Fibroblast of lung (primary cell): Measurements from ENCODE around the gene SHISA9. TPM values are rescaled to one million over a fixed set of nuclear protein-coding genes. Genes with fewer than 3 reads are reported as not detected.

ENCODE experiments used
- DNase-seq, 2 donors: peaks; one replicate each; pipeline versions ENCODE4 v3.0.0 to v3.0.0-alpha.2; 2010; ENCODE audit warnings: low read depth in 2 of 2
- H2AFZ ChIP-seq: 2 replicates; pipeline ENCODE4 v1.5.1; 2012; ENCODE audit warnings: low read length, control low read depth, inconsistent platforms
- H3K27ac ChIP-seq: 2 replicates; pipeline ENCODE4 v1.5.1; 2011; ENCODE audit warnings: low read length, control low read depth; ENCODE audit not compliant: insufficient read depth
- H3K27me3 ChIP-seq: 2 replicates; pipeline ENCODE4 v1.5.1; 2011; ENCODE audit warnings: mild to moderate bottlenecking, low read length; ENCODE audit not compliant: control insufficient read depth, insufficient read depth
- H3K36me3 ChIP-seq: 2 replicates; pipeline ENCODE4 v1.5.1; 2011; ENCODE audit warnings: low read length; ENCODE audit not compliant: control insufficient read depth, insufficient read depth
- H3K4me1 ChIP-seq: 2 replicates; pipeline ENCODE4 v1.5.1; 2011; ENCODE audit warnings: low read length; ENCODE audit not compliant: control insufficient read depth, insufficient read depth; ENCODE audit errors: extremely low read depth
- H3K4me2 ChIP-seq: 2 replicates; pipeline ENCODE4 v1.5.1; 2011; ENCODE audit warnings: low read length, control low read depth; ENCODE audit not compliant: insufficient read depth; ENCODE audit errors: extremely low read depth
- H3K4me3 ChIP-seq, 4 experiments: fragments of 200-600 bp in 1 of 4; sonication (generic) in 1 of 4; replicated peaks in 1 of 4; 2 replicates each; pipeline ENCODE4 v1.5.1; 2011 to 2016; ENCODE audit warnings: low read length in 4 of 4, low read depth in 3 of 4, mild to moderate bottlenecking in 3 of 4, control low read depth in 2 of 4, inconsistent platforms in 1 of 4, mixed read lengths in 1 of 4; ENCODE audit not compliant: insufficient read depth in 1 of 4; ENCODE audit errors: control extremely low read depth in 1 of 4
- H3K79me2 ChIP-seq: 2 replicates; pipeline ENCODE4 v1.5.1; 2012; ENCODE audit warnings: mild to moderate bottlenecking, low read length, inconsistent platforms; ENCODE audit not compliant: control insufficient read depth, insufficient read depth
- H3K9ac ChIP-seq: 2 replicates; pipeline ENCODE4 v1.5.1; 2011; ENCODE audit warnings: mild to moderate bottlenecking, low read length, control low read depth; ENCODE audit not compliant: insufficient read depth
- H3K9me3 ChIP-seq: 2 replicates; pipeline ENCODE4 v1.5.1; 2012; ENCODE audit warnings: low read depth, low read length; ENCODE audit not compliant: control insufficient read depth, insufficient read depth
- H4K20me1 ChIP-seq: 2 replicates; pipeline ENCODE4 v1.5.1; 2011; ENCODE audit warnings: low read length; ENCODE audit not compliant: control insufficient read depth, insufficient read depth; ENCODE audit errors: extremely low read depth
- CTCF ChIP-seq, 2 donors: IDR thresholded peaks in 1 of 2; conservative IDR thresholded peaks in 1 of 2; 1 replicate in 1 of 2; 2 replicates in 1 of 2; pipeline ENCODE4 v1.5.1; 2011 to 2012; ENCODE audit warnings: low read length in 2 of 2, control low read depth in 1 of 2, inconsistent platforms in 1 of 2, low read depth in 1 of 2, mild to moderate bottlenecking in 1 of 2
- EZH2 ChIP-seq: IDR thresholded peaks from 2 replicates; pipeline ENCODE4 v1.5.1; 2012; ENCODE audit warnings: low read length, control low read depth, mild to moderate bottlenecking; ENCODE audit errors: missing control alignments
- polyA plus RNA-seq, 2 donors: library from polyadenylated mRNA; depleted of rRNA in 1 of 2; stranded (reverse) in 1 of 2; unstranded in 1 of 2; fragments of >200 nt; gene quantifications; 2 replicates each; pipeline ENCODE4 v1.2.1, GENCODE V29; 2011 to 2012; ENCODE audit warnings: missing spikeins in 1 of 2
- total RNA-seq: library from RNA; depleted of rRNA; stranded (reverse); fragments of >200 nt; gene quantifications from 2 replicates; pipeline ENCODE4 v1.2.1, GENCODE V29; 2014

Gene SHISA9
- total and polyA plus RNA-seq, 2 donors (not counting 1 experiment from before 2014, with no cell fraction given), result not detected

GRCh38 chr16:13269359-13269758 is 368.0 kb downstream of the SHISA9 start:
- no peaks in the 10 kb centered on the region for H3K4me1 ChIP-seq
- H3K27me3 ChIP-seq, result no peaks in the 10 kb centered on the region
- no peak overlapping the region for H3K4me3 ChIP-seq
- H4K20me1 ChIP-seq, result no peaks in the 10 kb centered on the region
- H3K9ac ChIP-seq, result no peak overlapping the region
- H3K27ac ChIP-seq, result no peak overlapping the region
- no peak overlapping the region for H3K4me2 ChIP-seq
- TF ChIP-seq EZH2, result no peak
- no peak for TF ChIP-seq CTCF (conservative IDR thresholded peaks at IDR 0.05 in 1 of 2, IDR thresholded peaks at IDR 0.05 in 1 of 2; ENCODE audit: low read depth in 1 of 2, low read length in 2 of 2)
- DNase-seq, result no peak
- no peak overlapping the region for H2AFZ ChIP-seq
- H3K36me3 ChIP-seq, result no peaks in the 10 kb centered on the region
- no peaks in the 10 kb centered on the region for H3K9me3 ChIP-seq
- no peaks in the 10 kb centered on the region for H3K79me2 ChIP-seq

GRCh38 chr16:13269905-13270528 is 368.6 kb downstream of the SHISA9 start:
- Histone ChIP-seq H3K9me3 (no peaks in the 10 kb centered on the region), H3K36me3 (no peaks in the 10 kb centered on the region), H3K4me3 (no peak overlapping the region), H3K4me1 (no peaks in the 10 kb centered on the region), H3K9ac (no peak overlapping the region), H3K79me2 (no peaks in the 10 kb centered on the region), H3K27ac (no peak overlapping the region), H4K20me1 (no peaks in the 10 kb centered on the region), H3K27me3 (no peaks in the 10 kb centered on the region), H2AFZ (no peak overlapping the region), H3K4me2 (no peak overlapping the region)
- no peak for DNase-seq
- TF ChIP-seq CTCF (conservative IDR thresholded peaks at IDR 0.05 in 1 of 2, IDR thresholded peaks at IDR 0.05 in 1 of 2; ENCODE audit: low read depth in 1 of 2, low read length in 2 of 2) (no peak), EZH2 (no peak)

GRCh38 chr16:13270602-13271001 is 369.2 kb downstream of the SHISA9 start:
- TF ChIP-seq CTCF (conservative IDR thresholded peaks at IDR 0.05 in 1 of 2, IDR thresholded peaks at IDR 0.05 in 1 of 2; ENCODE audit: low read depth in 1 of 2, low read length in 2 of 2) (no peak), EZH2 (no peak)
- Histone ChIP-seq H2AFZ (no peak overlapping the region), H3K9me3 (no peaks in the 10 kb centered on the region), H3K4me3 (no peak overlapping the region), H3K36me3 (no peaks in the 10 kb centered on the region), H3K79me2 (no peaks in the 10 kb centered on the region), H4K20me1 (no peaks in the 10 kb centered on the region), H3K4me1 (no peaks in the 10 kb centered on the region), H3K27ac (no peak overlapping the region), H3K27me3 (no peaks in the 10 kb centered on the region), H3K9ac (no peak overlapping the region), H3K4me2 (no peak overlapping the region)
- DNase-seq, result no peak
